ENCODE measurements around the gene FBXL13. TPM values are rescaled to one million over a fixed set of nuclear protein-coding genes. Genes with fewer than 3 reads are reported as not detected.

Gene FBXL13
- total RNA-seq, 2 donors from 2014 or later: 1.7 to 3.2 TPM

- intact Hi-C loops (cut with DNase I): no loop called here
- DNase-seq (ENCODE audit: low spot score): no peak
These were observed 184.7 kb downstream of the FBXL13 start for GRCh38 chr7:102889851-102890250.

GRCh38 chr7:102888561-102889233, 185.9 kb downstream of the FBXL13 start:
- DNase-seq (ENCODE audit: low spot score): no peak
- intact Hi-C loops (cut with DNase I): no loop called here

GRCh38 chr7:102883098-102883860, 191.3 kb downstream of the FBXL13 start:
- intact Hi-C loops (cut with DNase I): no loop called here

GRCh38 chr7:102875700-102876295, 198.8 kb downstream of the FBXL13 start:
- no peak for DNase-seq (ENCODE audit: low spot score)
- intact Hi-C loops (cut with DNase I): no loop called here

More at GRCh38 chr7:102883098-102883860, 191.3 kb downstream of the FBXL13 start:
- DNase-seq (ENCODE audit: low spot score): no peak

DNA sequence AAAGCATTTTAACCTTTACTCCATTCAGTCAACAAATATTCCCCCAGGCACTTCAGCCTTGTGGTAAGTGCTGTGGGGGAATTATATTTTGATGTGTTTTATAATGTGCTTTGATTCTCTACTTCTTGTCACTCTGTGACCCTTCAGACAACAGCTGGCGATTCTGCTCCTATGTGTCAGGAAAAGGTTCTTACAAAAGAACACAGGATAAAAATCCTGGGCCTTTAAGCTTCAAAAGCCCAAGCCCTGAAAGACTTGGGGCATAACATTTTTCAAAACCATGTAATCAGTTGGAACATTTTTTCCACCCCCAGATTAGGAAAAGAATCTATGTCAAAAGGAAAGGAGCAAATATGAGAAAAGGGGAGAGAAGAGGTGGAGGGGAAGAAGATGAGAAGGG, 199.6 kb downstream of the FBXL13 start:
- DNase-seq (ENCODE audit: low spot score): no peak
- intact Hi-C loops (cut with DNase I): no loop called here

DNA sequence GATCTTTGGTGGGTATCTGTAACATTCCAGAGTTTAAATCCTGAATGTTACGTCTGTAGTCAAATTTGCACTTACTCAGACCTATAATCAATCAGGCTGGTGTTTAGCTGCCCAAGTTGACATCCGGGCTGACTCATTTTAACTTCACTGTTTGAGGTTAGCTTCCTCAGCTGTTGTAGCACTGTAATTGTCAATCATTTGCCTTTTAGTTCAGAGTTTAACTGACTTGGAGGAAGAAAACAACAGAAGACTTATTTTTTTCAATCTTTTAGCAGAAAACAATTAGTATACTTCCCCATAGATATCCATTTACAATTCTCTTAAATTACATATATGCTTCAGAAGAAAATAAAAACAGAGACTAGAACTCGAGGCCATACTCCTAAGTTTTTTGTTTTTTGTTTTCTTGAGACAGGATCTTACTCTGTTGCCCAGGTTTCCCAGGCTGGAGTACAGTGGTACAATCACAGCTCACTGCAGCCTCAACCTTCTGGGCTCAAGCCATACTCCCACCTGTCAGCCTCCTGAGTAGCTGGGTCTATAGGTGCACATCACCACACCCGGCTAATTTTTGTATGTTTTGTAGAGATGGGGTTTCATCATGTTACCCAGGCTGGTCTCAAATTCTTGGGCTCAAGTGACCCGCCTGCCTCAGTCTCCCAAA, 200.3 kb downstream of the FBXL13 start:
- DNase-seq (ENCODE audit: low spot score): no peak
- intact Hi-C loops (cut with DNase I): no loop called here

GRCh38 chr7:102873470-102874165, 201.0 kb downstream of the FBXL13 start:
- no peak for DNase-seq (ENCODE audit: low spot score)
- intact Hi-C loops (cut with DNase I): no loop called here

- no peak for DNase-seq (ENCODE audit: low spot score)
- intact Hi-C loops (cut with DNase I): no loop called here
These were observed 202.1 kb downstream of the FBXL13 start for GRCh38 chr7:102872460-102872859.

- intact Hi-C loops (cut with DNase I): no loop called here
- no peak for DNase-seq (ENCODE audit: low spot score)
These were observed 205.4 kb downstream of the FBXL13 start for GRCh38 chr7:102869195-102869594.

DNA sequence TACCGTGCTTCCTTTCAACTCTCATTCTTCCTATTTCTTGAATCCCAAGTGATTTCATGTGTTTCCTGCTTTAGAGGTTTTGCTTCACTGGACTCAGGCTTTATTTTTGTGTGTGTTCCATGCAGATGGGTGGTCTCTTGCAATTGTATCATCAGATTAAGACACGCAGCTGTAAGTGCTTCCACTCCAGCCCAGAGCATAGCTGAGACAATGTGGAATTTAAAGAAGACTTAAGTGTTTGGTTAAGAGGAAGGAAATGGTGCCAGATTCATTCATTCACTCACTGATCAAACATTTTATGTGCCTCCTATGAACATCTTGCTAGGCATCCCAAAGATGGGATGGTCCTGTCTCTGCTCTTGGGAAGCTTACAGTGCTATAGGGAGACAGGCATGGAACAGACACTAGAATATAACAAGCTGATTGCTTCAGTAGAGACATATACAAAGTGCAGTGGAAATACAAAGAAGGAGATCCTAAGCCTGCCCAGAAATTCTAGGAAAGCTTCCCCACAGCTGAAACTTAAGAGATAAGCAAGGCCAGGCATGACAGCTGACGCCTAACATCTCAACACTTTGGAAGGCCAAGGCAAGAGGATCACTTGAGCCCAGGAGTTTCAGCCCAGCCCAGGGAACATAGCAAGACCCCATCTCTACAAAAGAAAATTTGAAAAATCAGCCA, 207.9 kb downstream of the FBXL13 start:
- intact Hi-C loops (cut with DNase I): no loop called here
- DNase-seq (ENCODE audit: low spot score): no peak

DNA sequence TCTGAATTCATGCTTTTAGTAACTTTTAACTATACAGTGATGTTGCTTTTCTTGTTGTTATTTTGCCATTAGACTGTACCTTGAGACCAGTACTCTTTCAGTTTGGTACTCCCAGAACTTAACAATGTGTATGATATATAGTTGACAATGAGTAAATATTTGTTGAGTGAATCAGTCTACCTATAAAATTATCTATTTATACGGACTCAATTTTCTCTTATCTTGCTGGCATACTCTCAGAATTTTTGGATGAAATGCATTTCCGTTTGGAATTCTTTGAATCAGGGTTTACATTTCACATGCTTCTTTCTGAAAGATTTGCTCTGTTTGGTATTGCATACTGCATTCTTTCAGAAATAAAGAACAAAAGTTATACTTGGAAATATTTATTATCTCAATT, 209.6 kb downstream of the FBXL13 start:
- intact Hi-C loops (cut with DNase I): no loop called here
- DNase-seq (ENCODE audit: low spot score): no peak

- intact Hi-C loops (cut with DNase I): no loop called here
- no peak for DNase-seq (ENCODE audit: low spot score)
These were observed 214.2 kb downstream of the FBXL13 start for GRCh38 chr7:102860351-102860811.

DNA sequence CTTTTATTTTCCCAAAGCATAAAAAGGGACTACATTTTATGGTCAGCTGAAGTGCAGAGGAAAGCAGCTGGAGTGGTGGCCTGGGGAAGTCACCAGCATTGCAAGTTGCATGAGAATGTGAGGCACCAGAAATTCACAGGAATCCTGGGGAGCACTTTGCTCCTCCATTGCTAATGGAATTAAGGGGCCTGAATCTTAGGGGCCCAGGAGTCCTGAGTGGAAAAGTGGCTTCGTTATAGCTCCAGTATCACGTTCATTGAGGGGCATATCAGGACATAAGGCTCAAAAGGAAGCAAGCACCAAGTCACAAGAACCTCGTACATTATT, 214.8 kb downstream of the FBXL13 start:
- intact Hi-C loops (cut with DNase I): no loop called here
- DNase-seq (ENCODE audit: low spot score): no peak

GRCh38 chr7:102859084-102859798, 215.4 kb downstream of the FBXL13 start:
- no peak for DNase-seq (ENCODE audit: low spot score)

GRCh38 chr7:102856036-102856435, 218.6 kb downstream of the FBXL13 start:
- intact Hi-C loops (cut with DNase I): no loop called here
- DNase-seq (ENCODE audit: low spot score): no peak

More at GRCh38 chr7:102859084-102859798, 215.4 kb downstream of the FBXL13 start:
- intact Hi-C loops (cut with DNase I): no loop called here

DNA sequence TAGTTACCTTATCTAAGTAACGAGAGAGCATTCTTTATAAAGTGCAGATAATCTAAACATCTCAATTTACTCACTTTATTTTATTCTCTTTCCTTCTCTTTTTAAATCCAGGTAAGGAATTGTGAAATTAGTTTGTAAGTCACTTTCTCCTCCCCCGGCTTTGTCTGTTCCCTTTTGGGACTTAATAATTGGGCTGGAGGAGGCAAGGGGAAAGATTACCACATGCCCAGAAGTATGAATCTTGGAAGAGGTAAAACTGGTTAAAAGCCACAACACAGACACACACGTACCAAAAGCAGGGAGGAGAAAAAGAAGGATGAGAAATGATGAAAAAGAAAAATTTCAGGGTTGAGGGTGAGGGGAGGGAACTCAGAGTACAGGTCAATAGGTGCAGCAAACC, 225.1 kb downstream of the FBXL13 start:
- intact Hi-C loops (cut with DNase I): no loop called here
- DNase-seq (ENCODE audit: low spot score): no peak

DNA sequence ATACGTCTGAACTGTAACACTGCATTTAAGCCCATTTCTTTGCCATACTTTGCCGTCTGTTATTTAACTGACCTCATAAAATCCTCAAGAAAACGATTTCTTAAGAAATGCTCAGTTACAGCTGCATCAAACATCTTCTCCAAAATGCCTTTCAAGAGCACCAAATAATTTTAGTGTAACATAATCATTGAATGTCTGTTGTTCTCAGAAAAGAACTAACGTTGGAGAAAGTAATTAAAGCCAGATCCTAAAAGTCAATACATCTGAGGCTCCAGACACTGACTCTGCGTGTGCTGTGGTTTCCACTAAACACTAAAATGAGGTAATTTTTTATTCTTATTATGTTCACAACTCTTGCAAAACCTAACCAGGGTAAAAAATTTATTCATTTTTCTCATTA, 225.5 kb downstream of the FBXL13 start:
- intact Hi-C loops (cut with DNase I): no loop called here
- DNase-seq (ENCODE audit: low spot score): no peak

DNA sequence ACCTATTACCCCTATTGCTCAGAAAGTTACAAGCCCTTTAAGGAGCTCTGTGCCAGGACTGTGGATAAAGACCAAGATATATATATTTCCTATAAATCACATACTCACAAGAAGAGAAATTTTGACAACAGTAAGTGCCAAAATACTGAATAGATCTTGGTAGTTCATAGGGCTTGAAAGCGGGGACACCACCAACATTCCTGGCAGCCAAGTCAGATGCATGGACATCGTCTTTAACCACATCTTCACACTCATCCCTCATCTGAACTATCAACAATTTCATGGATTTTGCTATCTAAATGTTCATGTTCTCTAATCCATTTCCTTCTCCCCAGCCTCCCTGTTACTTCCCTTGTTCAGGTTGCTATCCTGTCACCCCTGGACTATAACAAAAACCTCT, 229.2 kb downstream of the FBXL13 start:
- DNase-seq (ENCODE audit: low spot score): no peak
- intact Hi-C loops (cut with DNase I): no loop called here

Measured in posterior vena cava (tissue), 2 donors.